ENCODE data around the gene FOXD4L3.
"Not testable (repeated sequence)": the region's sequence is repeated elsewhere in the genome, so short reads cannot be mapped to it uniquely, and the experiment has no call there.

- TF ChIP-seq CTCF (conservative IDR thresholded peaks at IDR 0.05; ENCODE audit: low read length); EZH2phosphoT487 (IDR thresholded peaks at IDR 0.05; ENCODE audit: borderline replicate concordance): not testable (repeated sequence)
Observed at GRCh38 chr9:68351689-68352088, 49.0 kb downstream of the FOXD4L3 start.

Data from Loucy (cell line).